Measurements from ENCODE around the gene STAT5B.
"Not testable (repeated sequence)": the region's sequence is repeated elsewhere in the genome, so short reads cannot be mapped to it uniquely, and the experiment has no call there.

STAT5B gene

GRCh38 chr17:42225646-42226045 is 50.5 kb downstream of the STAT5B start:
- DNase-seq = no peak

GRCh38 chr17:42224651-42225050 is 51.5 kb downstream of the STAT5B start:
- DNase-seq = no peak

- peak; percentile 77 for DNase-seq
Measured at GRCh38 chr17:42221886-42222745, 54.1 kb downstream of the STAT5B start.

GRCh38 chr17:42219280-42219679 is 56.9 kb downstream of the STAT5B start:
- DNase-seq = not testable (repeated sequence)

GRCh38 chr17:42214156-42214555 is 62.0 kb downstream of the STAT5B start:
- DNase-seq = no peak

- DNase-seq = no peak
Measured at GRCh38 chr17:42212382-42212781, 63.8 kb downstream of the STAT5B start.

- not testable (repeated sequence) for DNase-seq
Measured at GRCh38 chr17:42211921-42212341, 64.3 kb downstream of the STAT5B start.

GRCh38 chr17:42210046-42210445 is 66.1 kb downstream of the STAT5B start:
- DNase-seq = no peak

GRCh38 chr17:42206153-42206612 is 70.0 kb downstream of the STAT5B start:
- not testable (repeated sequence) for DNase-seq

- DNase-seq = no peak
Measured at GRCh38 chr17:42203354-42203753, 72.8 kb downstream of the STAT5B start.

GRCh38 chr17:42202696-42203095 is 73.5 kb downstream of the STAT5B start:
- DNase-seq = no peak

- no peak for DNase-seq
Measured at GRCh38 chr17:42202159-42202558, 74.0 kb downstream of the STAT5B start.

GRCh38 chr17:42201458-42201772 is 74.8 kb downstream of the STAT5B start:
- no peak for DNase-seq

GRCh38 chr17:42200706-42201457 is 75.3 kb downstream of the STAT5B start:
- DNase-seq = no peak

- no peak for DNase-seq
Measured at GRCh38 chr17:42199416-42200011, 76.7 kb downstream of the STAT5B start.

GRCh38 chr17:42198897-42199296 is 77.3 kb downstream of the STAT5B start:
- DNase-seq = no peak

GRCh38 chr17:42197564-42198156 is 78.5 kb downstream of the STAT5B start:
- DNase-seq = no peak

- DNase-seq = peak; percentile 94
Measured at GRCh38 chr17:42193969-42194899, 82.0 kb downstream of the STAT5B start, which contains the start of gene GHDC. GHDC (minus strand) TSS chr17:42194494; CDS start chr17:42193581, 913 bp downstream.

GRCh38 chr17:42193216-42193968 is 82.8 kb downstream of the STAT5B start:
- DNase-seq = no peak

GRCh38 chr17:42192189-42193126 is 83.7 kb downstream of the STAT5B start:
- DNase-seq = no peak

Measured in NCI-H82 (cell line).